Uterus (tissue), 2 donors: Measurements from ENCODE around the gene SPATA16.

Source experiments
- POLR2A ChIP-seq, 2 donors: fragments of 450-650 bp; IDR thresholded peaks; one replicate each; pipeline ENCODE4 v1.6.1; 2016; ENCODE audit warnings: antibody characterized with exemption in 2 of 2, mild to moderate bottlenecking in 1 of 2, moderate library complexity in 1 of 2
- TF ChIP-seq, protein P1 (sequence below), 4 experiments: fragments of 200-600 bp in 2 of 4; fragments of 450-650 bp in 2 of 4; sonication (generic) in 2 of 4; IDR thresholded peaks; one replicate each; pipeline ENCODE4 v1.5.1; 2016 to 2019; ENCODE audit warnings: antibody characterized with exemption in 4 of 4, mild to moderate bottlenecking in 2 of 4, moderate library complexity in 1 of 4

DNA sequence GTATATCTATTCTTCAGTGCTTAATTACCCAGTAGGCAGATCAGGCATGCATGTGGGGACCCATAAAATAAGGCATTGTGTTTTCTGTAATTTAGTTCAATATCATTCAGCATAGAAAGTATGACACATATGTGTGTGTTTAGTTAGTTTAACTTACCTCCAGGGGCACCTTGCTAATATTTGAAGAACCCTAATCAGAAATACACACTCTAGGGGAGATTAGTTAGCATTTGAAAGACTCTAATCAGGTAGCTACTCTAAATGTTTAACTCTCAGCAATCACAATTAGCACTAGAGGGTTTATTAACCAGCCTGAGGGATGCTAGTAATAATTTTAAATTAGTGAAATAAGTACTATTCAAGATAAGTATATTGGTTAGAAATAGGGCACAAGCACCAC lies 286.0 kb downstream of the SPATA16 start:
- TF ChIP-seq, protein P1, sequence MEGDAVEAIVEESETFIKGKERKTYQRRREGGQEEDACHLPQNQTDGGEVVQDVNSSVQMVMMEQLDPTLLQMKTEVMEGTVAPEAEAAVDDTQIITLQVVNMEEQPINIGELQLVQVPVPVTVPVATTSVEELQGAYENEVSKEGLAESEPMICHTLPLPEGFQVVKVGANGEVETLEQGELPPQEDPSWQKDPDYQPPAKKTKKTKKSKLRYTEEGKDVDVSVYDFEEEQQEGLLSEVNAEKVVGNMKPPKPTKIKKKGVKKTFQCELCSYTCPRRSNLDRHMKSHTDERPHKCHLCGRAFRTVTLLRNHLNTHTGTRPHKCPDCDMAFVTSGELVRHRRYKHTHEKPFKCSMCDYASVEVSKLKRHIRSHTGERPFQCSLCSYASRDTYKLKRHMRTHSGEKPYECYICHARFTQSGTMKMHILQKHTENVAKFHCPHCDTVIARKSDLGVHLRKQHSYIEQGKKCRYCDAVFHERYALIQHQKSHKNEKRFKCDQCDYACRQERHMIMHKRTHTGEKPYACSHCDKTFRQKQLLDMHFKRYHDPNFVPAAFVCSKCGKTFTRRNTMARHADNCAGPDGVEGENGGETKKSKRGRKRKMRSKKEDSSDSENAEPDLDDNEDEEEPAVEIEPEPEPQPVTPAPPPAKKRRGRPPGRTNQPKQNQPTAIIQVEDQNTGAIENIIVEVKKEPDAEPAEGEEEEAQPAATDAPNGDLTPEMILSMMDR (IDR thresholded peaks at IDR 0.05), result no peak
- TF ChIP-seq POLR2A (IDR thresholded peaks at IDR 0.05), result no peak
